Thymus (tissue), 11 donors: ENCODE measurements around the gene CNTN1. TPM values are rescaled to one million over a fixed set of nuclear protein-coding genes. Genes with fewer than 3 reads are reported as not detected.

Experiments
- DNase-seq, 9 donors: peaks; one replicate each; pipeline ENCODE4 v3.0.0-alpha.2; 2013; ENCODE audit warnings: low spot score in 9 of 9, low read depth in 6 of 9, missing footprints in 1 of 9
- H3K27ac ChIP-seq, 2 donors: one replicate each; pipeline ENCODE4 v1.5.1; 2013; ENCODE audit warnings: control low read depth in 1 of 2, low read depth in 1 of 2, low read length in 1 of 2, mild to moderate bottlenecking in 1 of 2, moderate library complexity in 1 of 2
- H3K27me3 ChIP-seq, 2 donors: one replicate each; pipeline ENCODE4 v1.5.1; 2013; ENCODE audit warnings: low read length in 1 of 2; ENCODE audit not compliant: control insufficient read depth in 2 of 2, insufficient read depth in 1 of 2
- H3K36me3 ChIP-seq, 2 donors: one replicate each; pipeline ENCODE4 v1.5.1; 2013; ENCODE audit warnings: low read length in 1 of 2, mild to moderate bottlenecking in 1 of 2, moderate library complexity in 1 of 2; ENCODE audit not compliant: control insufficient read depth in 2 of 2, insufficient read depth in 2 of 2
- H3K4me1 ChIP-seq, 2 donors: one replicate each; pipeline ENCODE4 v1.5.1; 2013; ENCODE audit warnings: low read length in 2 of 2; ENCODE audit not compliant: control insufficient read depth in 2 of 2, insufficient read depth in 2 of 2
- H3K4me3 ChIP-seq, 2 donors: one replicate each; pipeline ENCODE4 v1.5.1; 2013; ENCODE audit warnings: low read length in 2 of 2, control low read depth in 1 of 2, mild to moderate bottlenecking in 1 of 2
- H3K9me3 ChIP-seq, 2 donors: one replicate each; pipeline ENCODE4 v1.5.1; 2013; ENCODE audit warnings: low read length in 1 of 2, mild to moderate bottlenecking in 1 of 2; ENCODE audit not compliant: control insufficient read depth in 2 of 2, insufficient read depth in 1 of 2
- WGBS: extraction: QIAGEN DNeasy Blood & Tissue Kit; methylation state at CpG from one replicate; pipeline ENCODE4 v1.1.7; 2013; 5-methylcytosine and 5-hydroxymethylcytosine counted together
- polyA plus RNA-seq: library from polyadenylated mRNA; stranded (reverse); fragments of 200-250 nt; gene quantifications from one replicate; pipeline ENCODE4 v1.2.3, GENCODE V29; 2013
- total RNA-seq: library from RNA; stranded (reverse); fragments of 120-200 nt; gene quantifications from one replicate; pipeline ENCODE4 v1.2.4, GENCODE V29; 2013
- donor health status: healthy.

The CNTN1 gene
- total and polyA plus RNA-seq, 2 donors, result 0.27 to 5.6 TPM

GRCh38 chr12:40999210-40999609, 307.0 kb downstream of the CNTN1 start:
- no peak overlapping the region for H3K27ac ChIP-seq
- H3K36me3 ChIP-seq, result no peaks in the 10 kb centered on the region
- no peak overlapping the region for H3K4me3 ChIP-seq
- 79% methylated on average over 1 of the region's 1 CpG for WGBS
- H3K4me1 ChIP-seq, result no peaks in the 10 kb centered on the region
- DNase-seq, result no peak
- peaks cover 0 to 6% of the 10 kb centered on the region in 2 donors for H3K9me3 ChIP-seq
- H3K27me3 ChIP-seq, result no peaks in the 10 kb centered on the region

DNA sequence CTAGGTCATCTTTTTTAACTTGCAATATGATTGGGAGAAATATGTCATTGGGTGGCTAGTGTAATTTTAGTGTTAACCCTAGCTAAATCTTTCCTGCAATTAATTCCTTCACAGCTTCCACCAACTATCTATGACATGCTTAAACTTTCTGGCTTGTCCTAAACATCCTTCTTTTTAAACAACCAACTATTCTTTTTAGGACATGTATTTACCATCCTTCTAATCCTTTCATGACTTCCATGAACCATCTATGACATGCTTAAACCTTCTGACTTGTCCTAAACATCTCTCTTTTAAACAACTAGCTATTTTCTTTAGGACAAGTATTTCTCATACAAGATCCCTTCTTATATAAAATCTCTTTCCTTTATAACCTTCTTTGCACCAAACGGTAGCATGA, 316.2 kb downstream of the CNTN1 start:
- Histone ChIP-seq H3K36me3 (no peaks in the 10 kb centered on the region), H3K27ac (no peak overlapping the region), H3K27me3 (no peaks in the 10 kb centered on the region), H3K4me3 (no peak overlapping the region), H3K4me1 (no peaks in the 10 kb centered on the region), H3K9me3 (peaks cover 0 to 16% of the 10 kb centered on the region in 2 donors)
- DNase-seq, result no peak
- WGBS, result 94% methylated on average over 1 of the region's 1 CpG

DNA sequence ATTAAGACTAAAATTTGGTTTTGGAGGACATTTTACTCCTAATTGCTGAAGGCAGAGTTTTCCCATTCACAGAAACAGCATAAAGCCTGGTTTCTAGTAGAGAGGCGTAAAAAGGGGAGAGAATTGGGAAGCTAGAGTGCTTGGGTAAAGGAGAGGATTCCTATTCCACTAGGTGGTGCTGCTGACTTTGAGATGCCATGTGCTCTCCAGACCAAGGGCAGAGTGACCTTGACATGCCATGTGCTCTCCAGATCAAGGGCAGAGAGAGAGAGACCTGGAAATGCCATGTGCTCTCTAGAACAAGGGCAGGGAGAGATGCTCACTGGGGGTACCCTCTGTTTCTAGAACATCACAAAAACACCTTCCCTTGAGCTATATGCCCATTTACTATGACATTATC, 319.7 kb downstream of the CNTN1 start:
- no peaks in the 10 kb centered on the region for H3K4me1 ChIP-seq
- no peaks in the 10 kb centered on the region for H3K27me3 ChIP-seq
- no peak overlapping the region for H3K4me3 ChIP-seq
- H3K9me3 ChIP-seq, result peaks cover 0 to 13% of the 10 kb centered on the region in 2 donors
- 97% methylated on average over 1 of the region's 1 CpG for WGBS
- DNase-seq, result no peak
- no peak overlapping the region for H3K27ac ChIP-seq
- no peaks in the 10 kb centered on the region for H3K36me3 ChIP-seq

- no peak for DNase-seq
- no peak overlapping the region for H3K4me3 ChIP-seq
- 90% methylated on average over 1 of the region's 1 CpG for WGBS
- peaks cover 0 to 13% of the 10 kb centered on the region in 2 donors for H3K9me3 ChIP-seq
- no peaks in the 10 kb centered on the region for H3K36me3 ChIP-seq
- H3K27ac ChIP-seq, result no peak overlapping the region
- H3K4me1 ChIP-seq, result no peaks in the 10 kb centered on the region
- no peaks in the 10 kb centered on the region for H3K27me3 ChIP-seq
Observed at GRCh38 chr12:41013881-41014642, 321.8 kb downstream of the CNTN1 start.

- H3K27ac ChIP-seq, result no peak overlapping the region
- WGBS, result 79% methylated on average over 1 of the region's 1 CpG
- H3K4me1 ChIP-seq, result no peaks in the 10 kb centered on the region
- DNase-seq, result no peak
- H3K4me3 ChIP-seq, result no peak overlapping the region
- H3K36me3 ChIP-seq, result no peaks in the 10 kb centered on the region
- H3K27me3 ChIP-seq, result no peaks in the 10 kb centered on the region
- H3K9me3 ChIP-seq, result peaks cover 0 to 13% of the 10 kb centered on the region in 2 donors
Observed at GRCh38 chr12:41014643-41015020, 322.4 kb downstream of the CNTN1 start.

DNA sequence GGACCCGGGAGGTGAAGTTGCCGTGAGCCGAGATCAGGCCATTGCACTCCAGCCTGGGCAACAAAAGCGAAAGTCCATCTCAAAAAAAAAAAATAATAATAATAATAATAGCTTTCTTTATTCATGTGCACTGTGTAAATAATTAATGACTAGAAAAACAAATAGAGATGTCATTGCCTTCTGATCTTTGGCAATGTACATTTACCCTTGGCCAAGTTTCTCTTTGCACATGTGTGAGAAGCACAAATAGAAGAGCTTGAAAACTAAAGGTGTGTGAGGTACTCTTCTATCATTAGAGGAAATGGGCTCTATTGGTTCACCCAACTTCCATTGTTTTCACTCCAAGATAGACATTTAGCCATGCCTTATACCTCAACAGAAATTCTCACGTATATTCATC, 325.8 kb downstream of the CNTN1 start:
- no peaks in the 10 kb centered on the region for H3K4me1 ChIP-seq
- no peak for DNase-seq

DNA sequence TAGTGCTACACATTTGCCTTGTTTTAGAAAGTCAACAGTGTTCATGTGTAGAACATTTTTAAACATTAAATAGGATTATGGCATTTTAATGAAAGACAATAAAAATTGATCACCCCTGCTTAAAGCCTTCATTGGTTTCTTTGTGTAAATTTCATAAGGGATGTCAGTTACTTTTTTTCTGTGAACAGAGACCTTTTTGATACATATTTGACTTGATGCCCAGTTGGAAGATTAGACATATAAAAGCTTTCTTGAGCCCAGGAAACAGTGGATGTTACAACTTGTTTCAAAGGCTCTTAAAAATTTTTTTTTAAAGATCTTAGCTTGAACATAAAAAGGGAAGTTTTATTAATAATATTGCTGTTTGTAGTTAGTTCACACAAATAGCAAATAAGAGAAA, 327.2 kb downstream of the CNTN1 start:
- no peak overlapping the region for H3K4me3 ChIP-seq
- no peak for DNase-seq
- H3K9me3 ChIP-seq, result no peaks in the 10 kb centered on the region
- H3K27ac ChIP-seq, result no peak overlapping the region
- no peaks in the 10 kb centered on the region for H3K27me3 ChIP-seq
- no peaks in the 10 kb centered on the region for H3K4me1 ChIP-seq
- H3K36me3 ChIP-seq, result no peaks in the 10 kb centered on the region

More for the DNA sequence above, 325.8 kb downstream of the CNTN1 start:
- H3K27ac ChIP-seq, result no peak overlapping the region
- H3K36me3 ChIP-seq, result no peaks in the 10 kb centered on the region
- H3K4me3 ChIP-seq, result no peak overlapping the region
- H3K27me3 ChIP-seq, result no peaks in the 10 kb centered on the region
- WGBS, result 87% methylated on average over 5 of the region's 5 CpGs
- H3K9me3 ChIP-seq, result no peaks in the 10 kb centered on the region

DNA sequence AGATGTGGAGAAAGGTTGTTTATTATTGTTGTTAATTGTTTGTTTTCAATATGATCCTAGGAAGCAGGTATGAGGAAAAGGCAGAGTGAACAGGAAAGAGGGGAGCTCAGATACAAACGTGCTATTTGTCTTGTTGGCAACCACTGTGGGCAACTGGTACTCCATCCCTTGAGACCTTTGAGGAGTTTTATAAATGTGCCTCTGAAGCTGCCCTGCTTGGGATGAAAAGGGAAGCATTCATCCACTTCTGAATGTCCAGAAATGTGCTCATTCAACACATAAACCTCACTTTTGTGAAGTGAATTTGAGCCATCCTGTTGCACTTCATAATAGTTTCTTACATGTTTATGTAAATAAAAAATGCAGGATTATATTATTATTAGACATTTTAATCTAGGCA, 331.6 kb downstream of the CNTN1 start:
- Histone ChIP-seq H3K9me3 (no peaks in the 10 kb centered on the region), H3K27ac (no peak overlapping the region), H3K4me3 (no peak overlapping the region), H3K4me1 (no peaks in the 10 kb centered on the region), H3K27me3 (no peaks in the 10 kb centered on the region), H3K36me3 (no peaks in the 10 kb centered on the region)
- no peak for DNase-seq
- WGBS, result 72% methylated on average over 1 of the region's 1 CpG

DNA sequence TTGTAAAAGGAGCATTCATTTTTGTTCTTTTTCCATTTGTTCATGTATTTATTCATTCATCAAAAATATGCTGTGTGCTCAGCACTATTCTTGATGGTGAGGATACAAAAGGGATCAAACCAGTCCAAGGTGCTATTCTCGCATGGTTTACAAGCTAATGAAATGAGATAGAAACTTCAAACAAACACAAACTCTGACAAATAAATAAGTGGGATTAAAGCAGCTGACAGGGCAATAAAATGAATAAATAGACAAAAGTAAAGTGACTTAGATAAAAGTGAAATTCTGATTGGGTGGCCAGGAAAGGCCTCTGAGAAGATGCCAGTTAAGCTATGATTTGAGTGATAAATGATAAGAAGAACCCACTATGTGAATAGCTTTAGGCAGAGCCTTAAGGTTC, 333.9 kb downstream of the CNTN1 start:
- no peaks in the 10 kb centered on the region for H3K9me3 ChIP-seq
- H3K4me3 ChIP-seq, result no peak overlapping the region
- no peak for DNase-seq
- no peaks in the 10 kb centered on the region for H3K36me3 ChIP-seq
- 95% methylated on average over 1 of the region's 1 CpG for WGBS
- H3K27ac ChIP-seq, result no peak overlapping the region
- H3K4me1 ChIP-seq, result no peaks in the 10 kb centered on the region
- no peaks in the 10 kb centered on the region for H3K27me3 ChIP-seq
